GM18502 (cell line): ENCODE data around the gene TRPC5OS.

Experiments used
- ATAC-seq: cut with Tn5 transposase; IDR thresholded peaks from one replicate; pipeline ENCODE4 v1.9.1; 2021; ENCODE audit warnings: mild to moderate bottlenecking; ENCODE audit not compliant: unreplicated experiment, poor library complexity

The TRPC5OS gene

DNA sequence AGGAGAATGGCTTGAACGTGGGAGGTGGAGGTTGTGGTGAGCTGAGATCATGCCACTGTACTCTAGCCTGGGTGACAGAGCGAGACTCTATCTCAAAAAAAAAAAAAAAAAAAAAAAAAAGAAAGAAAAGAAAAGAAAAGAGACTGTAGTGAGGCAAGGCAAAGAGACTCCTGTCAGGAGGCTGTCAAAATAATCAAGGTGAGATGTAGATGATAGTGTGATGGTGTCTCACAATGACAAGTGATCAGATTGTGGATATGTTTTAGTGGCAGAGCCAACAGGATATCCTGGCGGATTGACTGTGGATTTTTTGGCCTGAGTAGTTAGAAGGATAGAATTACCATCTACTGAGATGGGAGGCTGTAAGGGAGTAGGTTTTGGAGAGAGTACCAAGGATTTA lies 12.6 kb downstream of the TRPC5OS start:
- ATAC-seq: no peak

DNA sequence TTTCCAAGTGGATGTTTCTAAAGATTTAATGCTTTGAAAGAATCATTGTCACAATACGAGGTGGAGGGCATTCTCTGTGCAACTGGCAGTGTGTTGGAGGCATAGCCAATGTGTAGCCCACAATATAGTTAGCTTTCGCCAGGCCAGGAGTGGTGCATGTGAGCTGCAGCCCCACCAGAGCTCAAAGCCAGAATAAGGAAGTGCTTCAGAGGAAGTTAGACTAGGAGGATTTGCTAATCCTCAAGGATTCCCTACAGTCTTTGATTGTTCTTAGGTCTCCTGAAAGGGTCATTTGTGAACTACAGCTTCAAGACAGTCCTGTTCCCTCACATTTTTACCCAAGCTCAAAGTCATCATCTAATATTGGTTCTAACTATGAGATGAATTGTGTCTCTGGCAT lies 16.4 kb downstream of the TRPC5OS start:
- no peak for ATAC-seq

DNA sequence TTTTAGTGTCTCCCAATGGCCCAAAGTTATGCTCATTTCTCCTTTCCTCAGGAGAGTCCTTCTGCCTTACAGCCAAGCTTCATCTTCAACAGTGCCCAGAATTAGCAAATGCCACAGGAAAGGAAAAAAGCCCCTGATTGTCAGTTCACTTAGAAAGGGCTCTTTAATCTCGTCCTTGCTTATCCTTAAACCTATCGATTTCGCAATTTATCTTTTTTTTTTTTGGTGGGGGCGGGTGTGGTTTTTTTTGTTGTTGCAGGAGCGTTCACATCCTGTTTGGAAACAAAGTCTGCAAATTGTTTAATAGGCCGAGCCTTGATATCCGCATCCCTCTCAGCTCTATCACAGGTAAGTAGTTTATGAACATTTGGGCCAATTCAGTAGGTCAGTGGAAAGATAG lies 20.2 kb downstream of the TRPC5OS start:
- ATAC-seq: no peak

DNA sequence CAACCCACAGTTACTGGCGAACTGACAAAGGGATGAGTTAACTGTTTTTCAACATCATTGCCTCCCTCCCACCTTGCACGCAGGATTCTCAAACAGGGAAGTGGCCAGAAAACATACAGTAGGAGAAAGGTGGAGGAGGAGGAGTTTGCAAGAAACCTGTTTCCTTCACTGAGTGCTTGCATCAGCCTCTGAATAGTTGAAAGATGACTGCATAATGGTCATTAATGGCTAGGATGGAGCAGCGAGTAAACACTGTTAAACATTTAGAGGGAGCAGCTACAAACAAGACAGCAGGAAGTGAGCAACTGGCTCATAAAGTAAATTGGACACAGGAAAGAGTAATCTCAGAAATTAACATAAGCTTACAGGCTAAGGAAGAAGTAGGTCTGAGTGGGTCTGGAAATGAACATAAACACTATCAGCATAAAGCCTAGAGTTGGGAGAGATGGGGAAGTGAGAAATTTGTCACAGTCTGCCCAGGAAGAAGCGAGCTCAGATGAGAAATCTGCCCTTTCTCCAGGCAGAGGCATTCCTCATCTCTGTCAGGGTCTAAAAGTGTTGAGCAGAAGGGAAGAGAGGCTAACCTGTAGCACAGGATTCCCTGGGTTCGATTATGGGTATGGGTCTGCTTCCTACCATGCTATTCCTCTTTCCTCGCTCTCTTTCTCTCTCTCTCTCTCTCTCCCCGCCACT lies 38.6 kb downstream of the TRPC5OS start:
- no peak for ATAC-seq

DNA sequence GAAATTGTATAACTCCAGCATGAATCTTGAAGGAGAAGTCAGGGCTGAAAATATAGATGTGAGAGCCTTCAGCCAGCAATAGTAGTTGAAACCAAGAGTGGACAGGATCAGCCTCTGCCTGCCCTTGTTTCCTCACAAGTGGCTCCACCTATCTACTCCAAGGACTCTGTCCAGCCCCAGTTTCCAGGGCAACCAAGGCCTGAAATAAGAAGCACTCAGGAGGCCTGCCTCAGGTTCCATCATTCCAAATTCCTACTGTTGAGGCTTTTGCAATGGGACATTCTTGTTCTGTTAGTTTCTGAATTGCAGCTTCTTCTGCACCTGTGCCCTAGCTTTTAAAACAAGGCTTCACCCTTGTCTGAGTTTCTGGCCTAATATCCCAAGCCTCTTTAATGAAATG lies 41.6 kb downstream of the TRPC5OS start:
- no peak for ATAC-seq

DNA sequence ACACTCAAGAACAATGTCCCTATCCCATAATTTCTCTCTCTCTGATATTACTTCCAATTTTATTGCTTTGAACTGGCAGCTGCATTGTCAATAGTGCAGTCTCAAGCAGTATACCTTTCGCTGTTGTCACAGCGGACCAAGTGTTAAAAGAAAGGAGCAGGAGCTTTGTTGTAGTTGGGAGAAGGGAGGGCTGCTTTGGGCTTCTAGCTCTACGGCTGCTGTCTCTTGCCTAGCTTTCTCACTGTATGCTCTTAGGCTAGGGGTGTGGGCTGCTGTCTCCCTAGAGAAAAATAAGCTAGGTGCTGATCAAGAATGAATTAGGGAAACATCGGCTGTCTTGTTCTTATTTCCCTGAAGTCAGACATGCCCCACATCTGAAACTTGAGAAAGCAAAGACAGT lies 52.5 kb downstream of the TRPC5OS start:
- no peak for ATAC-seq
